Endothelial cell of umbilical vein (primary cell): ENCODE data around the gene CTTNBP2NL. TPM values are rescaled to one million over a fixed set of nuclear protein-coding genes. Genes with fewer than 3 reads are reported as not detected.
"Not testable (repeated sequence)": the region's sequence is repeated elsewhere in the genome, so short reads cannot be mapped to it uniquely, and the experiment has no call there.

Experiments
- BruUV-seq: library from RNA; stranded (reverse); fragments of 400-500 nt; replicated peaks from 2 replicates; lab custom pipeline; 2021; lab: Mats Ljungman, UMichigan
- CTCF ChIA-PET: fragments of 300-600, 350-600 bp; sonication (Branson Sonifier 250); formaldehyde crosslinking; loops from one replicate; lab custom pipeline; 2021; ENCODE audit warnings: antibody characterized with exemption, inconsistent platforms; lab: Charles Lee
- POLR2A ChIA-PET: fragments of 300-600, 350-600 bp; sonication (Branson Sonifier 250); formaldehyde crosslinking; loops from one replicate; lab custom pipeline; 2021; ENCODE audit warnings: antibody characterized with exemption, inconsistent platforms; lab: Charles Lee
- DNase-seq: peaks from one replicate; pipeline ENCODE4 v3.0.0-alpha.2; 2011; ENCODE audit warnings: low read depth, low spot score
- FAIRE-seq: peaks from 2 replicates; lab custom pipeline; 2011; peaks lifted over from hg19 to GRCh38; lab: Jason Lieb, UNC
- H2AFZ ChIP-seq: 2 replicates; pipeline ENCODE4 v1.6.0; 2012; ENCODE audit warnings: low read depth, low read length, control low read depth, inconsistent platforms
- H3K27ac ChIP-seq: 2 replicates; pipeline ENCODE4 v1.5.1; 2011; ENCODE audit warnings: low read depth, mild to moderate bottlenecking, control low read depth, low read length, moderate library complexity; ENCODE audit not compliant: insufficient read depth
- H3K27me3 ChIP-seq, 2 experiments: 2 replicates each; pipeline versions ENCODE4 v1.6.0 to v1.6.1; 2011; ENCODE audit warnings: low read length in 2 of 2, mixed read lengths in 1 of 2; ENCODE audit not compliant: control insufficient read depth in 2 of 2, insufficient read depth in 2 of 2
- H3K36me3 ChIP-seq, 2 experiments: 2 replicates in 1 of 2; 3 replicates in 1 of 2; pipeline ENCODE4 v1.5.1; 2011; ENCODE audit warnings: low read length in 2 of 2, mild to moderate bottlenecking in 1 of 2, moderate library complexity in 1 of 2; ENCODE audit not compliant: control insufficient read depth in 2 of 2, insufficient read depth in 2 of 2; ENCODE audit errors: extremely low read depth in 1 of 2
- H3K4me1 ChIP-seq: 3 replicates; pipeline ENCODE4 v1.5.1; 2011; ENCODE audit warnings: mild to moderate bottlenecking, low read length; ENCODE audit not compliant: control insufficient read depth, insufficient read depth; ENCODE audit errors: extremely low read depth
- H3K4me2 ChIP-seq: 2 replicates; pipeline ENCODE4 v1.6.1; 2011; ENCODE audit warnings: low read length, control low read depth, mixed read lengths; ENCODE audit not compliant: insufficient read depth
- H3K4me3 ChIP-seq, 3 experiments: fragments of 200-600 bp in 1 of 3; sonication (generic), shearing (Covaris generic) in 1 of 3; replicated peaks in 1 of 3; 2 replicates each; pipeline ENCODE4 v1.5.1; 2011 to 2016; ENCODE audit warnings: control low read depth in 3 of 3, low read length in 3 of 3, mild to moderate bottlenecking in 2 of 3, inconsistent platforms in 1 of 3, low read depth in 1 of 3, moderate library complexity in 1 of 3; ENCODE audit not compliant: insufficient read depth in 1 of 3
- H3K79me2 ChIP-seq: 2 replicates; pipeline ENCODE4 v1.6.0; 2012; ENCODE audit warnings: low read length, inconsistent platforms; ENCODE audit not compliant: control insufficient read depth, insufficient read depth
- H3K9ac ChIP-seq: replicated peaks from 2 replicates; pipeline ENCODE3; 2011; ENCODE audit warnings: low read length, control low read depth; ENCODE audit not compliant: insufficient read depth; ENCODE audit errors: extremely low read depth
- H3K9me1 ChIP-seq: replicated peaks from 3 replicates; pipeline ENCODE4 v1.6.0; 2011; ENCODE audit warnings: mild to moderate bottlenecking, low read length; ENCODE audit not compliant: control insufficient read depth, insufficient read depth; ENCODE audit errors: extremely low read depth
- H3K9me3 ChIP-seq: replicated peaks from 2 replicates; pipeline ENCODE4 v1.5.1; 2012; ENCODE audit warnings: low read length, inconsistent platforms; ENCODE audit not compliant: control insufficient read depth, insufficient read depth
- H4K20me1 ChIP-seq: replicated peaks from 2 replicates; pipeline ENCODE3; 2011; ENCODE audit warnings: mild to moderate bottlenecking, low read length; ENCODE audit not compliant: control insufficient read depth, insufficient read depth; ENCODE audit errors: extremely low read depth
- EZH2 ChIP-seq: IDR thresholded peaks from 2 replicates; pipeline ENCODE4 v1.6.1; 2012; ENCODE audit warnings: borderline replicate concordance, low read depth, mild to moderate bottlenecking, moderate library complexity, low read length, inconsistent platforms; ENCODE audit not compliant: severe bottlenecking
- FOS ChIP-seq: IDR thresholded peaks from 2 replicates; pipeline ENCODE4 v1.6.1; 2011; ENCODE audit warnings: mild to moderate bottlenecking, low read length, moderate library complexity, borderline replicate concordance; ENCODE audit not compliant: insufficient read depth
- GATA2 ChIP-seq: IDR thresholded peaks from 2 replicates; pipeline ENCODE4 v1.7.0; 2011; ENCODE audit warnings: low read depth, mild to moderate bottlenecking, moderate library complexity, mixed read lengths, low read length; ENCODE audit not compliant: insufficient read length, insufficient read depth
- JUN ChIP-seq: IDR thresholded peaks from 2 replicates; pipeline ENCODE4 v1.6.1; 2011; ENCODE audit warnings: borderline replicate concordance, low read depth; ENCODE audit not compliant: insufficient read length, insufficient read depth
- MYC ChIP-seq: IDR thresholded peaks from one replicate; pipeline ENCODE4 v1.6.1; 2011; ENCODE audit warnings: mild to moderate bottlenecking, low read depth, low read length
- POLR2A ChIP-seq: IDR thresholded peaks from 2 replicates; pipeline ENCODE4 v1.6.1; 2012; ENCODE audit warnings: low read depth, mild to moderate bottlenecking, control low read depth, low read length
- POLR2AphosphoS5 ChIP-seq: IDR thresholded peaks from 2 replicates; pipeline ENCODE4 v1.6.1; 2012; ENCODE audit warnings: low read depth, mild to moderate bottlenecking, control low read depth, low read length, moderate library complexity; ENCODE audit not compliant: insufficient read depth
- dilution Hi-C: fragments of 300-500 bp; cut with MboI; formaldehyde crosslinking; loops from one replicate; pipeline ENCODE4 v1.15.0; 2019; ENCODE audit warnings: low sequenced_read_pairs; ENCODE audit not compliant: extremely low pct_ligation_motif_present
- intact Hi-C: fragments of 100-400 bp; cut with micrococcal nuclease; formaldehyde crosslinking; loops from one replicate; pipeline ENCODE4 v1.10.0; 2022
- polyA plus RNA-seq, 4 experiments: library from polyadenylated mRNA; depleted of rRNA in 3 of 4; stranded (reverse) in 3 of 4; unstranded in 1 of 4; fragments of >200 nt; gene quantifications; 2 replicates each; pipeline versions ENCODE4 v1.2.1 to v1.2.3, GENCODE V29; 2011 to 2012; ENCODE audit warnings: missing spikeins in 1 of 4
- total RNA-seq: library from RNA; stranded (reverse); gene quantifications from 2 replicates; pipeline ENCODE4 v1.2.3, GENCODE V29; 2021

Gene CTTNBP2NL
- total and polyA plus RNA-seq, 2 donors (not counting 3 experiments of a cell fraction or from before 2014, with no cell fraction given), result 21.5 to 94.4 TPM

- H3K4me3 ChIP-seq, result no peak overlapping the region
- no peak overlapping the region for H2AFZ ChIP-seq
- no peaks in the 10 kb centered on the region for H3K9me1 ChIP-seq
- CTCF ChIA-PET, result interaction anchor here (1.4 to 1.6 kb wide), 2 partner anchors 16 to 20 kb away, joined by 3 to 4 read pairs; no protein-coding TSS in a partner anchor
- FAIRE-seq (no peak), DNase-seq (no peak)
- H3K79me2 ChIP-seq, result peaks cover 54% of the 10 kb centered on the region
- H3K27me3 ChIP-seq, result no peaks in the 10 kb centered on the region
- H3K4me2 ChIP-seq, result no peak overlapping the region
- TF ChIP-seq GATA2 (no peak), JUN (no peak), POLR2A (no peak), FOS (no peak), POLR2AphosphoS5 (no peak), EZH2 (no peak), MYC (no peak)
- POLR2A ChIA-PET, result no interaction called here
- no peak overlapping the region for H3K9ac ChIP-seq
- dilution Hi-C loops, result no loop called here
- intact Hi-C loops, result no loop called here
- H3K9me3 ChIP-seq, result no peaks in the 10 kb centered on the region
- no peak overlapping the region for H3K27ac ChIP-seq
- H3K36me3 ChIP-seq, result peaks cover 7 to 24% of the 10 kb centered on the region in 2 experiments
- BruUV-seq, result no TSS peak
- peaks cover 9% of the 10 kb centered on the region for H3K4me1 ChIP-seq
- no peaks in the 10 kb centered on the region for H4K20me1 ChIP-seq
Measured at GRCh38 chr1:112450773-112451172, 54.8 kb downstream of the CTTNBP2NL start.

- FAIRE-seq, POLR2A ChIA-PET, H3K9me1 ChIP-seq, BruUV-seq, H3K27me3 ChIP-seq, H3K9ac ChIP-seq, H3K27ac ChIP-seq, H3K9me3 ChIP-seq, H4K20me1 ChIP-seq, H2AFZ ChIP-seq, dilution Hi-C loops, DNase-seq, H3K4me3 ChIP-seq, intact Hi-C loops, H3K4me1 ChIP-seq, H3K4me2 ChIP-seq: not testable (repeated sequence)
- H3K79me2 ChIP-seq, result peaks cover 52% of the 10 kb centered on the region
- peaks cover 11 to 29% of the 10 kb centered on the region in 2 experiments for H3K36me3 ChIP-seq
- peak; percentile 19 for TF ChIP-seq FOS
- CTCF ChIA-PET, result interaction anchor here (0.7 kb wide), 1 partner anchor 581 kb away, joined by 3 read pairs; no protein-coding TSS in a partner anchor
Measured at GRCh38 chr1:112451301-112451700, 55.3 kb downstream of the CTTNBP2NL start.
